Thymus (tissue), 11 donors: ENCODE measurements around the gene PTDSS2. TPM values are rescaled to one million over a fixed set of nuclear protein-coding genes. Genes with fewer than 3 reads are reported as not detected.

Experiments used
- DNase-seq, 9 donors: peaks; one replicate each; pipeline ENCODE4 v3.0.0-alpha.2; 2013; ENCODE audit warnings: low spot score in 9 of 9, low read depth in 6 of 9, missing footprints in 1 of 9
- H3K27ac ChIP-seq, 2 donors: one replicate each; pipeline ENCODE4 v1.5.1; 2013; ENCODE audit warnings: control low read depth in 1 of 2, low read depth in 1 of 2, low read length in 1 of 2, mild to moderate bottlenecking in 1 of 2, moderate library complexity in 1 of 2
- H3K27me3 ChIP-seq, 2 donors: one replicate each; pipeline ENCODE4 v1.5.1; 2013; ENCODE audit warnings: low read length in 1 of 2; ENCODE audit not compliant: control insufficient read depth in 2 of 2, insufficient read depth in 1 of 2
- H3K36me3 ChIP-seq, 2 donors: one replicate each; pipeline ENCODE4 v1.5.1; 2013; ENCODE audit warnings: low read length in 1 of 2, mild to moderate bottlenecking in 1 of 2, moderate library complexity in 1 of 2; ENCODE audit not compliant: control insufficient read depth in 2 of 2, insufficient read depth in 2 of 2
- H3K4me1 ChIP-seq, 2 donors: one replicate each; pipeline ENCODE4 v1.5.1; 2013; ENCODE audit warnings: low read length in 2 of 2; ENCODE audit not compliant: control insufficient read depth in 2 of 2, insufficient read depth in 2 of 2
- H3K4me3 ChIP-seq, 2 donors: one replicate each; pipeline ENCODE4 v1.5.1; 2013; ENCODE audit warnings: low read length in 2 of 2, control low read depth in 1 of 2, mild to moderate bottlenecking in 1 of 2
- H3K9me3 ChIP-seq, 2 donors: one replicate each; pipeline ENCODE4 v1.5.1; 2013; ENCODE audit warnings: low read length in 1 of 2, mild to moderate bottlenecking in 1 of 2; ENCODE audit not compliant: control insufficient read depth in 2 of 2, insufficient read depth in 1 of 2
- WGBS: extraction: QIAGEN DNeasy Blood & Tissue Kit; methylation state at CpG from one replicate; pipeline ENCODE4 v1.1.7; 2013; 5-methylcytosine and 5-hydroxymethylcytosine counted together
- polyA plus RNA-seq: library from polyadenylated mRNA; stranded (reverse); fragments of 200-250 nt; gene quantifications from one replicate; pipeline ENCODE4 v1.2.3, GENCODE V29; 2013
- total RNA-seq: library from RNA; stranded (reverse); fragments of 120-200 nt; gene quantifications from one replicate; pipeline ENCODE4 v1.2.4, GENCODE V29; 2013
- donor health status: healthy.

PTDSS2 gene
- total and polyA plus RNA-seq, 2 donors, result 12.1 to 24.1 TPM

DNA sequence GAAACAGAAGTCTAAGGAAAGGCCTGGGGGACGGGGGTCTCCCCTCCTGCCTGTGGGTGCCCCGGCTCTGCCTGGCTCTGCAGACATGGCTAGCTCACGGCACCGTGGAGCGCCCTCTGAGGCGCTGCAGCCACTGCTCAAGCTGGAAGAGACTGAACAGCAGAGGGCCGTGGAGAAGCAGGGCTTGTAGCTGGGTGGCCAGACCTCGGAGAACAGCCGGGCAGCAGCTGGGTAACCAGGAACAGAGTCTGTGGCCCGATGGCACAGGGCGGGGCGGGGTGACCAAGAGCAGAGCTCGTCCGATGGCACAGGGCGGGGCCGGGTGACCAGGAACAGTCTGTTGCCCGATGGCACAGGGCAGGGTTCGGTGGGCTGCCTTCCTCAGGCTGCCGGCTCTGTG, 38.9 kb downstream of the PTDSS2 start:
- H3K36me3 ChIP-seq, result peaks cover 8 to 38% of the 10 kb centered on the region in 2 donors
- H3K4me3 ChIP-seq, result no peak overlapping the region
- no peak overlapping the region for H3K27ac ChIP-seq
- H3K4me1 ChIP-seq, result no peaks in the 10 kb centered on the region
- H3K9me3 ChIP-seq, result no peaks in the 10 kb centered on the region
- WGBS, result 98% methylated on average over 19 of the region's 19 CpGs
- no peak for DNase-seq
- no peaks in the 10 kb centered on the region for H3K27me3 ChIP-seq

DNA sequence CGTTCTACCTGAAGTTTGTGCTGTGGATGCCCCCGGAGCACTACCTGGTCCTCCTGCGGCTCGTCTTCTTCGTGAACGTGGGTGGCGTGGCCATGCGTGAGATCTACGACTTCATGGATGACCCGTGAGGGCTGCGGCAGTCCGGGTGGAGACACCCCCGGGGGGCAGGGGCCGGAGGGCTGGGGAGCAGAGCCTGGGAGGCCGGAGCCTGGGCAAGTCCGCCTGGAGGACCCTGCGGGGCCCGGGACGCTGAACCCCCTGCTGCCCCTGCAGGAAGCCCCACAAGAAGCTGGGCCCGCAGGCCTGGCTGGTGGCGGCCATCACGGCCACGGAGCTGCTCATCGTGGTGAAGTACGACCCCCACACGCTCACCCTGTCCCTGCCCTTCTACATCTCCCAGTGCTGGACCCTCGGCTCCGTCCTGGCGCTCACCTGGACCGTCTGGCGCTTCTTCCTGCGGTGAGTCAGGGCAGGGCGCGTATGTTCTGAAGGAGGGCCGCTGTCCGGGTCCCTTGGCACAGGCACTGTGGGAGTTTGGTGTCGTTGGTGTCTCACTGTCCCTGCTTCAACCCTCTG, 39.6 kb downstream of the PTDSS2 start:
- H3K36me3 ChIP-seq, result peaks cover 15 to 45% of the 10 kb centered on the region in 2 donors
- no peaks in the 10 kb centered on the region for H3K4me1 ChIP-seq
- no peak for DNase-seq
- H3K9me3 ChIP-seq, result no peaks in the 10 kb centered on the region
- no peak overlapping the region for H3K4me3 ChIP-seq
- no peaks in the 10 kb centered on the region for H3K27me3 ChIP-seq
- H3K27ac ChIP-seq, result no peak overlapping the region
- 97% methylated on average over 37 of the region's 37 CpGs for WGBS

DNA sequence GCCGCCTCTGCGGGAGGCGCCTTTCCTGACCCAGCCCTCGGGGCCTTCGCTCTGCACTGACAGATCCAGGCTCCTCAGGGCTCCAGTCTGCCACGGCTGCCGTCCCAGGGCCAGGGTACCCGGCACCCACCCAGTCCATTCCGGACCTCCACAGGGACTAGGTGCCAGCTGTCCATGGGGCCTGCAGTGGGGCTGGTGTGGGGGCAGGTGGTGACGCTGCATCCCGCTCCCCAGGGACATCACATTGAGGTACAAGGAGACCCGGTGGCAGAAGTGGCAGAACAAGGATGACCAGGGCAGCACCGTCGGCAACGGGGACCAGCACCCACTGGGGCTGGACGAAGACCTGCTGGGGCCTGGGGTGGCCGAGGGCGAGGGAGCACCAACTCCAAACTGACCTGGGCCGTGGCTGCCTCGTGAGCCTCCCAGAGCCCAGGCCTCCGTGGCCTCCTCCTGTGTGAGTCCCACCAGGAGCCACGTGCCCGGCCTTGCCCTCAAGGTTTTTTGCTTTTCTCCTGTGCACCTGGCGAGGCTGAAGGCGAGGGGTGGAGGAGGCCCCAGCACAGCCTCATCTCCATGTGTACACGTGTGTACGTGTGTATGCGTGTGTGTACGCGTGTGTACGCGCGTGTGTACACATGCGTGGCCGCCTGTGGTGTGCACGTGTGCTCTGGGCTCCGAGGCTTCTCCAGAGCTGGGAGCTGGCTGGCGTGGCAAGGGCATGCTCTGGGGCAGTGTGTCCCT, 40.3 kb downstream of the PTDSS2 start:
- no peaks in the 10 kb centered on the region for H3K27me3 ChIP-seq

DNA sequence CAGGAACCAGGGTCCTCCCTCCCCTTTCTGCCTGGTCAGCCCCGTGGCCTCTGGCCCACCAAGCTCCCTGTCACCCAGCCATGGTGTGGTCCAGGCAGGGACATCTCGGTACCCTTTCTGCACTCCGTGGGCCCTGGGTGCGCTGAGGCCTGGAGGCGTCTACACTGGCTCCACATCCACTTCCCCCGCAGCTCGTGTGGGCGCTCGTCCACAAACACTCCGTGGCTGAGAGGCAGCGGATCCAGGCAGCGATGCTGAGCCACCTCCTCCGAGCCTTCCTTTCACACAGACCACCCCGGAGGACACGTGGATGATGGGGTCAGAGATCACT, 40.8 kb downstream of the PTDSS2 start:
- H3K27ac ChIP-seq, result no peak overlapping the region
- H3K4me3 ChIP-seq, result no peak overlapping the region
- H3K27me3 ChIP-seq, result no peaks in the 10 kb centered on the region
- peaks cover 24 to 51% of the 10 kb centered on the region in 2 donors for H3K36me3 ChIP-seq
- WGBS, result 96% methylated on average over 15 of the region's 15 CpGs
- no peaks in the 10 kb centered on the region for H3K9me3 ChIP-seq
- no peaks in the 10 kb centered on the region for H3K4me1 ChIP-seq
- DNase-seq, result no peak

More for the DNA sequence above, 40.3 kb downstream of the PTDSS2 start:
- no peak for DNase-seq
- Histone ChIP-seq H3K36me3 (peaks cover 18 to 51% of the 10 kb centered on the region in 2 donors), H3K4me1 (no peaks in the 10 kb centered on the region), H3K9me3 (no peaks in the 10 kb centered on the region), H3K4me3 (no peak overlapping the region), H3K27ac (no peak overlapping the region)
- 96% methylated on average over 38 of the region's 38 CpGs for WGBS

DNA sequence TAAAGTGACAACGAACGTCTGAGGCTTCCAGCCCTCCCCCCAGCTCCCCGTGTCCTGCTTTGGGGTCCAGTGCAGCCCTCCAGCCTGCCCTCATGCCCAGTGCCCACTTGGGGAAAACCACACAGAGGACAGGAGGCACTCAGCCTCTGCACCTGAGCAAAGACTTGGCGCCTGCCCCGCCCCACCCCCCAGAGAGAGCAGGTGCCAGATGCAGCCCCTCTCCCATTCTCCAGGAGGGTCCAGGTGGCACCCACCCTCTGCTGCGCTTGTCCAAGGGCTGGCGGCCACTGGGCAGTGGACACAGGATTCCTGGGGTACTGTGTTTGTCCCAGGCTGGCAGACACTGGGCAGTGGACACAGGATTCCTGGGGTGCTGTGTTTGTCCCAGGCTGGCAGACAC, 41.3 kb downstream of the PTDSS2 start:
- peaks cover 26 to 51% of the 10 kb centered on the region in 2 donors for H3K36me3 ChIP-seq
- 95% methylated on average over 7 of the region's 7 CpGs for WGBS
- no peaks in the 10 kb centered on the region for H3K27me3 ChIP-seq
- H3K9me3 ChIP-seq, result no peaks in the 10 kb centered on the region
- H3K4me3 ChIP-seq, result no peak overlapping the region
- H3K27ac ChIP-seq, result no peak overlapping the region
- no peak for DNase-seq
- no peaks in the 10 kb centered on the region for H3K4me1 ChIP-seq

DNA sequence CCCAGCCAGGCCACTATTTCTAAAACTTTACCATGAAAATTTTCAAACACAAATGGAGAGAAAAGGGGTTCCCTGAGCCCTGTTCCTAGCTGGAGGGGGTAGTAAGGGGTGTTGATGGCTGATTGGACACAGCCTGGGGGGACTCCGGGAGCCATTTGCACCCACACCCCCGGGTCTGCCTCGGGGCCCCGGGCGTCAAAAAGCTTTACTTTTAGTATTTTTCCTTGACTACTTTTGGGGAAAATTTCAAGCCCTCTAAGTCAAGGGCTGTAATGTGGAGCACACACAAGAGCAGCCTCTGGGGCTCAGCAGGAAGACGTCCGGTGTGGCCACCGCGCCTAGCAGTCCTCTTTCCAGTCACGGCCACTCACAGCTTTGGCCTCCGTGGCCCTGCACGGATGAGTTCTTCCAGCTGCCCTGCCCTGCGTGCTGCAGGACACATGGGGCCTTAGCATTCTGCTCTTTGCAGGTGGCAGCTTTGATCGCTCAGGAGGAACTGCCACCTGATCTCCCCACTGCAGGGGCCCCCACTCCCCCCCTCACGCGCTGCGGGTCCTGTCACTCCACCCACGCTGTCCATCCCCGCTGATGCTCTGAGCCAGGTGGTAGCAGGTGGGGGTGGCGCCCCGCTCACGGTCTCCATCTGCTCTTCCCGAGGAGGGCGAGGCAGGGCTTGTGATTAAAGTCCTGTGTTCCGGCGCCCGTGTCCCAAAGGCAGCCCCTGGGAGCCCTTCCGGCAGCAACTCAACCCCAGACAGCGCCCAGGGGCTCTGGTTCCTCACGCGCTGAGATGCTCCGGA, 42.5 kb downstream of the PTDSS2 start:
- Histone ChIP-seq H3K4me1 (no peaks in the 10 kb centered on the region), H3K36me3 (peaks cover 36 to 60% of the 10 kb centered on the region in 2 donors), H3K27ac (no peak overlapping the region), H3K9me3 (no peaks in the 10 kb centered on the region), H3K4me3 (no peak overlapping the region), H3K27me3 (no peaks in the 10 kb centered on the region)
- DNase-seq, result no peak
- 94% methylated on average over 32 of the region's 32 CpGs for WGBS

DNA sequence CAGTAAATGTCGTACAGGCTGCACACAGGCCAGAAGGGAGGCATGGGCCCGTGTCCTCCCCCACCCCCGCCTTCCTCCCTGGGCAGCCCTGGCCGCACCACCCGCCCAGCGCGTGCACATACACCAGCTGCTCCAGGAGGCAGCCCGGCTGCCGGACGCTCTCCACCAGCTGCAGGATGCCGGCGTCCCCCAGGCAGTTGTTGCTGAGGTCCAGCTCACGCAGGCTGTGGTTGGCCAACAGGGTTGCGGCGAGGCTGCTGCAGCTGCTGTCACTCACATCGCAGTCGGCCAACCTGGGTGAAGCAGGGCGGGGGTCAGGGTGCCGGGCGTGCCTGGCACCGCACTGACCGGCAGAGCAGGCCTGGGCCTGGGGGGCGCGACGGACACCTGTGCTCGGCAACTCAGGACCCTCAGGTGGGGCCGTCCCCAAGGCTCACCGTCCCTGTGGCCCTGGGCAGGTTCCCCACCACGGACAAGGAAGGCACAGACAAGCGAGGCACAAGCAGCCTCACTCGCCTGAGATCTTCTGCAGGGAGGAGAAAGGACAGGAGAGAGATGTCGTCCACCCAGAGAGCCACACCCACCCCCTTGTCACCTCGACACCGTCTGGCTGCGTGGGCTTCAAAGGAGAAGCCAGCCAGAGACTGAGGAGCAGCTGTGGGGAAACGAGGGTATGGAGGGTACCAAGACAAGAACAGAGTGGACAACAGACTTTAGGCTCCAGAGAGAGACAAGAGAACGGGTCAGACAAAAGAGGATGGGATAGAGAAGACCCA, 44.9 kb downstream of the PTDSS2 start:
- H3K27me3 ChIP-seq, result no peaks in the 10 kb centered on the region
- peaks cover 59 to 75% of the 10 kb centered on the region in 2 donors for H3K36me3 ChIP-seq
- H3K4me1 ChIP-seq, result no peaks in the 10 kb centered on the region
- no peak for DNase-seq
- no peaks in the 10 kb centered on the region for H3K9me3 ChIP-seq
- WGBS, result 96% methylated on average over 37 of the region's 37 CpGs
- no peak overlapping the region for H3K27ac ChIP-seq
- no peak overlapping the region for H3K4me3 ChIP-seq

DNA sequence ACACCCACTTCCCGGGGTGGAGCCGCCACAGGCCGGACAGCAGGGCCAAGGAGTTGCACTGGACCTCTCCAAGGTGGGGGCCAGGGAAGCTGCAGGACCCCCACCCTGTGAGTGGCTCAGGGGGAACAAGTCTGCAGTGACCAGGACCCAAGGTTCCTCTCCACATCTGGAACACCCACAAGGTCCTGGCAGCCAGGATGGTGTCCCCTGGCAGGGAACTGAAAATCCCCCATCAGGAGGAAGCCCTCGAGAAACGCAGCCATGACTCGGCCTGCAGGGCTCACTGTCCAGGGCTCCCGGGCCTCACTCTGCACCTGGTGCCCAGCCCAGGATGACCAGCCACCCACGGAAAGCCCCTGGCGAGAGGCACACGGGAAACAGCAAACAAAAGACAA, 45.5 kb downstream of the PTDSS2 start:
- no peak for DNase-seq
- Histone ChIP-seq H3K27ac (no peak overlapping the region), H3K36me3 (peaks cover 65 to 75% of the 10 kb centered on the region in 2 donors), H3K4me3 (no peak overlapping the region), H3K4me1 (no peaks in the 10 kb centered on the region), H3K9me3 (no peaks in the 10 kb centered on the region), H3K27me3 (no peaks in the 10 kb centered on the region)
- 93% methylated on average over 10 of the region's 10 CpGs for WGBS
